ENCODE measurements around the gene ASXL1.

The ASXL1 gene

DNA sequence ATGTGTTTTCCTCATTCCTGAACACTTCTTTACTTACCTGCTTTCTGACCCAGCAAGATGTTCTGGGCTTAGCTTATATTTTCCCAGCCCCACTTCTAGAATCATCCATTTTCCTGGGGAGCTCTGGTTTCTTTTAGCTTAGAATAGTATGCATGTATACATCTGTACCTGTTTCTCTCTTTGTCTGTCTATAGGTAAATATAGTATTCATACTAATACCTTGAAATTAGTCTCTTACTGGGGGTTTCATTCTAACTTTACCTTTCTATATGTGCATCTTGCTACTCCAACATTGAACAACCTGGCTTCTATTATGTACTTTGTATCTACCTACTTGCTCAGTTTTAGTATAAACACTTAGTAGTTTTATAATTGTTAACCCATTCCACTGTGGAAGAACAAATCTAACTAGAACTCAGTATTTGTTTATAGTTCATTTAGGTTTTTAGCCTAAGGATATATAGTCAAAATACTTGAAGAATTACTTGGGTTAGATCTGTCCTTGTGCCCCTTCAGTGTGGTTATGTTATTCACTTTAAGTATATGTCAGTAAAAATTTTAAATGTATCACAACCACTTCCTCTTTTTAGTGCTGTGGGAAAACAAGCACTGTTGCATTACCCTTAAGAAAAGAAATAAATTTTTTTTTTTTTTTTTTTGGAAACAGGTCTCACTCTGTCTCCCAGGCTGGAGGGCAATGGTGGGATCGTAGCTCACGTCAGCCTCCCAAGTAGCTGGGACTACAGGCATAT is 54.0 kb downstream of the ASXL1 start:
- peak; percentile 78 for DNase-seq

DNA sequence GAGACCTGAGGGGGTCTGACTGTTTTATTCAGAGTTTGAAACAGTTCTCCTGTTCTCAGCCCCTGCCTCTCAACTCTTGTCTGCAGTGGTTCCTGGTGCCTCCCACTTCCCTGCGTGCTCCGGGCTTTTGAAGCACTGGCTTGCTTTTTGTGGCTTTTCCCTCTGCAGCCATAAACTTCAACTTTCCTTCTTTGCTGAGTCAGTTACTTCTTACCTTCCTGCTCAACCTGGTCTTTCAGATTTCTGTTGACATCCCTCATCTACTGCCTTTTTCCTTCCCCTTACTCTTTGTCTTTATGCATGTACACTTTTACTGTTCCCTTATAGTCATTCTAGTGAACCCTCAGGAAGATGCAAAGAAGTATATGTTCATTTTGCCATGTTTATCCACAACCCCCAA is 57.4 kb downstream of the ASXL1 start:
- no peak for DNase-seq

DNA sequence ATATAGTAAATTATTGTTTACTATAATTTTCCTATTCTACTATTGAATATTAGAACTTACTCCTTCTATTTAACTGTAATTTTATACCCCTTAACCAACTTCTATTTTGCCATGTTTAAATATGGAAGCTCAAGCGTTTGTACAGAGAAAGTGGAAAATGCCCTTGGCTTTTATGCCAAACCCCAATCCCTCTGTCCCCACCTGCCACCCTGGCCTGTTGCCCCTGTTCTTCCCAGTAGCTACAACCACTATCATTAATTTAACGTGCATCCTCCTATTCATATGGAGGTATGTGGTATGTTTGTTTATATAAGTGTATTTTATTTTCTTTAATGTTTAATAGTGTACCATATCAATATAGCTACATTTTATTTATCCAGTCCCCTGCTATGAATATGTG is 58.1 kb downstream of the ASXL1 start:
- DNase-seq: no peak

DNA sequence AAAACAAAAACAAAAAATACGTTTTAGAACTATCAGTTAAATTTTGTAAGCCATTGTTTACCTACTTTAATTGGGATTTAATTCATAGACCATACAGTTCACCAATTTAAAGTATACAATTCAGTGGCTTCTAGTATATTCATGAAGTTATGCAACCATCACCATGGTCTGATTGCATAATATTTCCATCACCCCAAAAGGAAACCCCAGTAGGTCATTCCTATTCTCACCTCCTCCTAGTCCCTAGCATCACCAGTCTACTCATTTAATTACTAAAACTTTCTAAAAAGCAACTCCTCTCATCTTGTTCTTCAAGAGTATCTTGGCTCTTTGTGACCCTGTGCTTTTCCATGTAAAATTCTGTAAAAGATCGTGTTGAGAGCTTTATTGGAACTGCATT is 60.2 kb downstream of the ASXL1 start:
- peak; percentile 40 for DNase-seq

DNA sequence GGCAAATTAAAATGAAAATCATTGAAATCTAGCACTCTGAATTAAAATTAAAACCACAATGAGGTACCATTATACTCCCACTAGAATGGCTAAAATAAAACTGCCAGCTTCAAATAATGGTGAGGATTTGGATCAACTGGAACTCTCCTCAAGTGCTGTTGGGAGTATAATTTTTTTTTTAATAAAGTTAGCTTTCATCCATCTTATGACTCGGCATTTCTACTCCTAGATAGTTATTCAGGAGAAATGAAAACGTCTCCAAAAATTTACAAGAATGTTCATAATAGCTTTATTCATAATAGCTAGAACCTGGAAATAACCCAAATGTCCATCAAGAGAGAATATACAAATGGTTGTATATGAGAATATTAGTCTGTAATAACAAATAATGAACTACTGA is 63.2 kb downstream of the ASXL1 start:
- DNase-seq: no peak

DNA sequence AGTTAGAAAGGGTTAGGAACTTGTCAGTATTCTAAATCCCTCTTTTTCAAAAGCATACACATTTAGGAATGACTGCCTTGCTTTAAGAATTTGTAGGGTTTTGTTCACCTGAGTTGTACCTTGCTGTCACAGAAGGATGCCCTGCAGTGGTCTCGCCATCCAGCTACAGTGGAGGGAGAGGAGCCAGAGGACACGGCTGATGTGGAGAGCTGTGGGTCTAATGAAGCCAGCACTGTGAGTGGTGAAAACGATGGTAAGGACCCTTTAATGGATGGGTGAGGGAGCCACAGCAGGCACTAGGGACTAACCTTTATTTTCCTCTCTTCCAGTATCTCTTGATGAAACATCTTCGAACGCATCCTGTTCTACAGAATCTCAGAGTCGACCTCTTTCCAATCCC is 69.9 kb downstream of the ASXL1 start:
- DNase-seq: no peak

DNA sequence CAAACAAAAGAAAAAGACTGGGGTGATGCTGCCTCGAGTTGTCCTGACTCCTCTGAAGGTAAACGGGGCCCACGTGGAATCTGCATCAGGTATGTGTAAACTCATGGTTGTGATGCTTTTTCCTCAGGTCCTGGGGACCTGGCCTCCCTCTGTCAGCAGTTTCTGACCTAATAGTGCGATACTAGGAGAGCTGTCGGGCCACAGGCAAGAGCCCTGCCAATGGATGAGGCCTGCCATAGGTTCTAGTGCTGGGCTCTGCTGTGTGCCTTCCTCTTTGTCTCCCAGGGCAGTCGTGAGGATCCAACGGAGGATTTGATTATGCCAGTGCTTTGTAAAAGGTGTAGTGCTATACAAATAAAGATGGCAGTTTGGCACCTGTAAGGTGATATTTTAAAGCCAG is 71.2 kb downstream of the ASXL1 start:
- DNase-seq: no peak

DNA sequence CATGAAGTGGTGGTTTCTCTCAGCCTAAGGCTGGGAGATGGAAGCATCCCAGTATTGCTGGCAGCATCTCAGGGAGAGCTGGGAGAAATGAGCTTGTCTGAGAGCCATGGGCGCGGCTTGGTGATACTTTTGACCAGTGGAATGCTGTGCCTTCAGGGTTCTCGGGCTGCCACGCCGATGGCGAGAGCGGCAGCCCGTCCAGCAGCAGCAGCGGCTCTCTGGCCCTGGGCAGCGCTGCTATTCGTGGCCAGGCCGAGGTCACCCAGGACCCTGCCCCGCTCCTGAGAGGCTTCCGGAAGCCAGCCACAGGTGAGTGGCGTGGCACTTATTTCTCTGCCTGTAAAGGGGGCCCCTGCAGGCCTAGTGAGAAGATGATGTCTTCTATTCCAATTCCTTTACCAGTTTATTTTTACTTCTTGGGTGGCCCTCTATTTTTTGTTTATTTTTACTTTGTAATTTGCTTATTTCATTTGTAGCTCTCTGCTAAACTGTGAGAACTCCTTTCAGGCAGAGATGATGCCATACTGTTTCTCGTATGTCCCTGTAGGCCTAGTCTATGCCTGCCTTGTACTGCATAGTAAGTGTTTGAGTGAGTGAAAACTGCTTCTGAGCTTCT is 71.7 kb downstream of the ASXL1 start:
- no peak for DNase-seq

DNA sequence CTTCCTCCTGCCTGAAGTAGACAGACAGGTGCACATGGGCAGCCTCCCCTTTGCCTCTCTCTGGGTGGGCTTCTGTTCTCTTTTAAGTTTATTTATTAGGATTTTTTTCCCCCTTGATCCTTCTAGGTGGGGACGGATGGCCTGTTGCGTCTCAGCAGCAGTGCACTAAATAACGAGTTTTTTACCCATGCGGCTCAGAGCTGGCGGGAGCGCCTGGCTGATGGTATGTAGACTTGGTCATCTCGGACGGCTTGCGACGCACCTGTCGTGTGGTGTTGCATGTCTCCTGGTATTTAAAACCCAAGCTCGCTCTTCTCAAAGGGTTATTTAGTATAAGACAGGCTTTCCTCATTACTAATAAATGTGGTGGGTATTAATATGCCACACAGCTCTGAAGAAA is 73.3 kb downstream of the ASXL1 start:
- DNase-seq: no peak

DNA sequence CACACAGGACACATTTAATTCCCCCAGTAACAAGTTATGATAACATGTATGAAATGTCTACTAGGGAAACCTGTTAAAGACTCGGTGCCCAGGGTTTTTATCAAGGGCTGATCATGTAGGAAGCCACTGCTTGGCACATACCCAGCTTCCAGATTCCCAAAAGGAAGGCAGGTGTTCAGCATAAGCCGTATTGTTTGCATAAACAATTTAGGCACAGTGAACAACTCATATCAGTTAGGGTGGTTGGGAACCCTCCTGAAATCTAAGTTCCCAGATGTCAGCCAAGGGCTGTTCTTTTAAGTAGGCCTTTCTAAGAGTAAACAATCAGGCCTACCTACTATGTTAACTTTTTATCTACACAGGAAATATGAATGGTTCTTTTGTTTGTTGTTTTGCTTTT is 74.1 kb downstream of the ASXL1 start:
- DNase-seq: no peak

DNA sequence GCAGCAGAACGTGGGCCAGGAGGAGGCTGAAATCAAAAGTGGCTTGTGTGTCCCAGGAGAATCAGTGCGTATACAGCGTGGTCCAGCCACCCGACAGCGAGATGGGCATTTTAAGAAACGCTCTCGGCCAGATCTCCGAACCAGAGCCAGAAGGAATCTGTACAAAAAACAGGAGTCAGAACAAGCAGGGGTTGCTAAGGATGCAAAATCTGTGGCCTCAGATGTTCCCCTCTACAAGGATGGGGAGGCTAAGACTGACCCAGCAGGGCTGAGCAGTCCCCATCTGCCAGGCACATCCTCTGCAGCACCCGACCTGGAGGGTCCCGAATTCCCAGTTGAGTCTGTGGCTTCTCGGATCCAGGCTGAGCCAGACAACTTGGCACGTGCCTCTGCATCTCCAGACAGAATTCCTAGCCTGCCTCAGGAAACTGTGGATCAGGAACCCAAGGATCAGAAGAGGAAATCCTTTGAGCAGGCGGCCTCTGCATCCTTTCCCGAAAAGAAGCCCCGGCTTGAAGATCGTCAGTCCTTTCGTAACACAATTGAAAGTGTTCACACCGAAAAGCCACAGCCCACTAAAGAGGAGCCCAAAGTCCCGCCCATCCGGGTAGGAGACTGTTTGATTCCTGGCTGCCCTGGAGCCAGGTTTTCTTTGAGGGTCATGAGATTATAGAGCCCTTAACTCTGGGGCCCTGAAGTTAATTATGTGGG is 75.3 kb downstream of the ASXL1 start:
- no peak for DNase-seq

DNA sequence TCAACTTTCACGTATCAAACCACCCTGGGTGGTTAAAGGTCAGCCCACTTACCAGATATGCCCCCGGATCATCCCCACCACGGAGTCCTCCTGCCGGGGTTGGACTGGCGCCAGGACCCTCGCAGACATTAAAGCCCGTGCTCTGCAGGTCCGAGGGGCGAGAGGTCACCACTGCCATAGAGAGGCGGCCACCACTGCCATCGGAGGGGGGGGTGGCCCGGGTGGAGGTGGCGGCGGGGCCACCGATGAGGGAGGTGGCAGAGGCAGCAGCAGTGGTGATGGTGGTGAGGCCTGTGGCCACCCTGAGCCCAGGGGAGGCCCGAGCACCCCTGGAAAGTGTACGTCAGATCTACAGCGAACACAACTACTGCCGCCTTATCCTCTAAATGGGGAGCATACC is 76.3 kb downstream of the ASXL1 start:
- no peak for DNase-seq

DNA sequence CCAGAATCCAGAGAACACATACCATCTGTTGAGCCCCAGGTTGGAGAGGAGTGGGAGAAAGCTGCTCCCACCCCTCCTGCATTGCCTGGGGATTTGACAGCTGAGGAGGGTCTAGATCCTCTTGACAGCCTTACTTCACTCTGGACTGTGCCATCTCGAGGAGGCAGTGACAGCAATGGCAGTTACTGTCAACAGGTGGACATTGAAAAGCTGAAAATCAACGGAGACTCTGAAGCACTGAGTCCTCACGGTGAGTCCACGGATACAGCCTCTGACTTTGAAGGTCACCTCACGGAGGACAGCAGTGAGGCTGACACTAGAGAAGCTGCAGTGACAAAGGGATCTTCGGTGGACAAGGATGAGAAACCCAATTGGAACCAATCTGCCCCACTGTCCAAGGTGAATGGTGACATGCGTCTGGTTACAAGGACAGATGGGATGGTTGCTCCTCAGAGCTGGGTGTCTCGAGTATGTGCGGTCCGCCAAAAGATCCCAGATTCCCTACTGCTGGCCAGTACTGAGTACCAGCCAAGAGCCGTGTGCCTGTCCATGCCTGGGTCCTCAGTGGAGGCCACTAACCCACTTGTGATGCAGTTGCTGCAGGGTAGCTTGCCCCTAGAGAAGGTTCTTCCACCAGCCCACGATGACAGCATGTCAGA is 77.4 kb downstream of the ASXL1 start:
- no peak for DNase-seq

DNA sequence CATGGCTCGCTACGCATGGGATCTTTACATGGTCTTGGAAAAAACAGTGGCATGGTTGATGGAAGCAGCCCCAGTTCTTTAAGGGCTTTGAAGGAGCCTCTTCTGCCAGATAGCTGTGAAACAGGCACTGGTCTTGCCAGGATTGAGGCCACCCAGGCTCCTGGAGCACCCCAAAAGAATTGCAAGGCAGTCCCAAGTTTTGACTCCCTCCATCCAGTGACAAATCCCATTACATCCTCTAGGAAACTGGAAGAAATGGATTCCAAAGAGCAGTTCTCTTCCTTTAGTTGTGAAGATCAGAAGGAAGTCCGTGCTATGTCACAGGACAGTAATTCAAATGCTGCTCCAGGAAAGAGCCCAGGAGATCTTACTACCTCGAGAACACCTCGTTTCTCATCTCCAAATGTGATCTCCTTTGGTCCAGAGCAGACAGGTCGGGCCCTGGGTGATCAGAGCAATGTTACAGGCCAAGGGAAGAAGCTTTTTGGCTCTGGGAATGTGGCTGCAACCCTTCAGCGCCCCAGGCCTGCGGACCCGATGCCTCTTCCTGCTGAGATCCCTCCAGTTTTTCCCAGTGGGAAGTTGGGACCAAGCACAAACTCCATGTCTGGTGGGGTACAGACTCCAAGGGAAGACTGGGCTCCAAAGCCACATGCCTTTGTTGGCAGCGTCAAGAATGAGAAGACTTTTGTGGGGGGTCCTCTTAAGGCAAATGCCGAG is 78.2 kb downstream of the ASXL1 start:
- no peak for DNase-seq

DNA sequence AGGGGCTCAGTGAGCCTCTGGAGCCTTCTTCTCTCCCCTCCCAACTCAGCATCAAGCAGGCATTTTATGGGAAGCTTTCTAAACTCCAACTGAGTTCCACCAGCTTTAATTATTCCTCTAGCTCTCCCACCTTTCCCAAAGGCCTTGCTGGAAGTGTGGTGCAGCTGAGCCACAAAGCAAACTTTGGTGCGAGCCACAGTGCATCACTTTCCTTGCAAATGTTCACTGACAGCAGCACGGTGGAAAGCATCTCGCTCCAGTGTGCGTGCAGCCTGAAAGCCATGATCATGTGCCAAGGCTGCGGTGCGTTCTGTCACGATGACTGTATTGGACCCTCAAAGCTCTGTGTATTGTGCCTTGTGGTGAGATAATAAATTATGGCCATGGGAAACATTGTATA is 78.8 kb downstream of the ASXL1 start:
- no peak for DNase-seq

DNA sequence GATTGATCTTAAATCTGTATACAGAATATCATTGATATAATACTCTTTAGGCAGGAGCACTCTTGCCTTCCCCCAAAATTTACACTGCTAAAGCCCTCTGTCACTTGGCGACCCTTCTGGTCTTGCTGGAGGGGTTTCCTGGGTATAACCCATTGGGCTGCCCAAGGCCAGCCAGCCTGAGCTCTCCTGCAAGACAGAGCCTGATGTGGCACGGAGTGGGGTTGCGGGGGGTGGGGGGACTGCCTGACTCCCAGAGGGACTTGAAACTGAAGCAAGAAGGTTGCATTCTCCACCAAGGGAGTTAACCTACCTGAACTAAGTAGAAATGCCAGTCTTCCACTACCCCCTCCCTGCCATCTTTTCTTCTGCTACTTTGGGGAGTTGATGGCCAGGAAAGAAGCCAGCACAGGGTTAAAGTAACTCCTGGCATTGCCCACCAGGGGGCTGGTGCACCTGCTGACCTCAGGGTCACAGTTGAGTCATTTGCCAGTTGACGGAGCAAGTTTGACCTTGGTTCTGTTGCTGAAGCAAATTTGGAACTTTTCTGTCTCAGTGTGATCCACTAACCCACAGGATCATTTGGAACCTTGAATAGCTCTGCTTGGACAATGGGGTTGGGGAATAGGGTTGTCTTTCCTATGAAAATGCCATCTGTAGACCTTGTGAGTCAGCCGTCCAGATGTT is 79.4 kb downstream of the ASXL1 start:
- DNase-seq: no peak

DNA sequence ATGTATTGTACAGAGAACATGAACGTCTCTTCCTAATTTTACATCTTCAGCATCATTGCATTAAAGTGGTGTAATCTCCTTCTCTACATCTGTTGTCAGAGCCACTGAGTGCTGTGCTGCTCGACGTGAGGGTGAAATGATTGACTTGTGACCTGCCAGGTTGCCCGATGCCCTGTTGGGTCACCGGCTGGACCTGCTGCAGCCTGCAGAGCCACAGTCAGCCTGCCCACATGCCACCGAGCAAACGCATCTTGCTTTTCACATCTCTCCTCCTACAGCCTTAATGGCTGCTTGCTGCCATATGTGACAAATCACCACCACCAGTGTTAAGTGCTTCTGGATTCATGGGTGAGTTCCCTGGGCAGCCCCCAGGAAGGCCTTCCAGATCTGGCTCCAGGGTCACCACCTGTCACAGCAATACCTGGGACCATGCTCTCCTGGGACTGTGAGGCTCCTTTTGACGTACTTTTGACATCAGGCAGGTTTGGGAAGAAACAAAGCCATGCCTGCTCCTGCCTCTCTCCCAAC is 80.3 kb downstream of the ASXL1 start:
- DNase-seq: no peak

DNA sequence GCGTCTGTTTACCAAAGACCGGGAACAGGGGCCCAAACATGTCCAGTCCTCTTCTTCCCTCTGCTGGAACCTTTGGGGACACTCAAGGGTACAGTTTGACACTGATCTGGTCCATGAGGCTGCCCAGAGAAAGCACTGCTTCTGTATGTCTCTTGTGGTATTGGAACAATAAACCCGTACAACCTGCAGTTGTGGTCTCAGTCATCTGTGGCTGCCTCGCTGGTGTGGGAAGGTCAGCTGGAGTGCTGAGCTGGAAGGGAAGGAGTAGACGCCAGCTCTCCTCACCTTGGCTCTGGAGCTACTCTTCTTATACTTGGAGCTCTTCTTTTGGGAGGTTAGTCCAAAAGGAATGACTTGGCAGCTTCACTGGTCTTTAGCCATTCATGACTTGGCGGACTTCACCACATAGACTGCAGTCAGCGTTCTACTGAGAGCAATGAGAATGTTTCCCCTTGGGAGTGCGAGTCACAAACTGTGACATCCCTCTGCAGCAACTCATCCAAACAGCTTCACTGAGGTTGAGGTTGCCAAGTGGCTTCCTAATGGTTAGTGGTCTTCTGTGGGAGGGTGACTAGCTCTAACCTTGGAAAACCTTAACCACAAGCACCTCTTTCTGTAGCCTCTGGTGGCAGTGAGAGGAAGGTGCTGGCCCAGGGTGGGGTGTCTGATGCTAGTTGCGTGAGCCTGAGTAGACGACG is 81.2 kb downstream of the ASXL1 start:
- peak; percentile 66 for DNase-seq

DNA sequence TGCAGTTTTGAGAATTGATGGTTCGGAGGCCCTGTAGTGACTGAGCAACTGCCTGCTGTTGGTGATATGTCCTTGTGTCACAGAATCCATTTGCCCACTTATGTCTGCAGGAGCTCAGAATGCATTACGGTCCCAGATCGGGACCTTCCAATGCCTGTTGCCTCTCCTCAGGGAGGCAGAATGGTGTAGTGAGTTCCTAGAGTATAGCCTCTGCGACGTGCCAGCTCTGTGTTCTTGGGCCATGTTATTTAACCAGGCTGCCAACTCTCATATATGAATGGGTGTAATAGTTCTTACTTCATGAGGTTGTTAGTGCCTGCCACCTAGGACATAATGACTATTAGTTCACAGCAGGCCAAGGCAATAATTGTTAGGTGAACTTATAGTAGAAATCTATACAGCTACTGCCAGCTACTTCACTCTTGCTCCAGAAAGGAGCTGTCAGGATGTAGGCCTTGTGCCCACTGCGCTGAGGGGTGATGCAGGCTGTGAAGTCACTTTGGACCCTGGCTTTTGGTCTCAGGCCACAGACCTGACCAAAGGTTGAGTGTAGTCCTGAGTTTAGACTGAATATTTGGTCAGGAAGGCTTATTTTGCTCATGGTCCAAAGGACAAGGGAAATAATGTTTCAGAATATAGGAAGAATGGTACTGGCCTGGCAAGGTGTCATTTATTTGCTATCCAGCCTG is 82.1 kb downstream of the ASXL1 start:
- no peak for DNase-seq

DNA sequence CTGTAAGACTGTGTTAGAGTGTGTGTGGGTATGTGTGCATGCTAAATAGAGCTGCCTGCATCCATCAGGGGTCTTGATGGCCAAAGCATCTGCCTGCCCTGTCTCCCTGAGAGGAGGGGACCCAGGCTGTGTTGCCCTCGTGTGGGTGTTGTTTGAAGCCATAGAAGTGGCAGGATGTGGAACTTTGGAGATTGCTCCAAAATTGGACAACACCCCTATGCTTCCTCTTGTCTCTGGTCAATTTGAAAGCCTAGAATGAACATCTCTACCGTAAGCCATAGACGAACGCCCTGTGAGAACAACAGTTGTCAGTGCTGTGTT is 82.6 kb downstream of the ASXL1 start:
- no peak for DNase-seq

DNA sequence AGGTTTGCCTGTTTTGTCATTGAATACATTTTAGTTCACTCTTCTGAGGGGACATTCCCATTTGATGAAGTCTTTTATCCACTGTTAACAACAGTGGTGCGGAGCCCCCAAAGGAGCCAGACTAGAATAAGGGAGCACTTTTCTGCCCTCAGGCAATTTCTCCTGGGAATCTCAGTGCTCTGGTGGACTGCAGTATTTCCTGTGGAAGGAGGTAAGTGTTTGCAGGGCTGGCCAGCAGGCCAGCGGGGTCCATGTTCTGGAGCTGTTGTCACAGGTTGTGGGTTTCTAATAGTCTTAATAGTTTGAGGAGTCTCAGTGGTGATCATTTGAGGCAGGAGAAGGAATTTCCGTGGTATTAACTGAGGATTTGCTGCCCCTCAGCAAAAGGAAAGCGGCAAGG is 83.5 kb downstream of the ASXL1 start:
- no peak for DNase-seq
